Epidermal melanocyte (primary cell): ENCODE results near the gene NUDT14.

Experiments
- DNase-seq: peaks from one replicate; pipeline ENCODE4 v3.0.0; 2011; ENCODE audit warnings: low spot score; ENCODE audit not compliant: insufficient read length

NUDT14 gene

GRCh38 chr14:105212541-105213300 is 31.6 kb upstream of the NUDT14 start:
- DNase-seq = no peak

DNA sequence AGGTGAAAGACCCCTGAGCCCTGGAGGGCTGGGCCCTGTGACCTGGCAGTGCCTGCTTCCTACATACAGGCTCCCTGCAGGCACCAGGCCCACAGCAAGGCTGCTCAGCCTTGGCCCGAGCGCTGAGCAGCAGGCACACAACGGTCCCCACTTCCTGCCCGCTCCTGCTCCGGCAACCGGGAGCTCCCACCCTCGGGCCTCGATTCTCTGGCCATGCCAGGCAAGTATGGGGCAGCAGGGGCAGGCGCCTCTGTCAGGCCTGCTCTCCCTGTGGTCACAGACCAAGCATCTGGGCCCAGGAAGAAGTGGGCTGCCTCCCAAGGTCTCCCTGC is 30.6 kb upstream of the NUDT14 start:
- DNase-seq = no peak

DNA sequence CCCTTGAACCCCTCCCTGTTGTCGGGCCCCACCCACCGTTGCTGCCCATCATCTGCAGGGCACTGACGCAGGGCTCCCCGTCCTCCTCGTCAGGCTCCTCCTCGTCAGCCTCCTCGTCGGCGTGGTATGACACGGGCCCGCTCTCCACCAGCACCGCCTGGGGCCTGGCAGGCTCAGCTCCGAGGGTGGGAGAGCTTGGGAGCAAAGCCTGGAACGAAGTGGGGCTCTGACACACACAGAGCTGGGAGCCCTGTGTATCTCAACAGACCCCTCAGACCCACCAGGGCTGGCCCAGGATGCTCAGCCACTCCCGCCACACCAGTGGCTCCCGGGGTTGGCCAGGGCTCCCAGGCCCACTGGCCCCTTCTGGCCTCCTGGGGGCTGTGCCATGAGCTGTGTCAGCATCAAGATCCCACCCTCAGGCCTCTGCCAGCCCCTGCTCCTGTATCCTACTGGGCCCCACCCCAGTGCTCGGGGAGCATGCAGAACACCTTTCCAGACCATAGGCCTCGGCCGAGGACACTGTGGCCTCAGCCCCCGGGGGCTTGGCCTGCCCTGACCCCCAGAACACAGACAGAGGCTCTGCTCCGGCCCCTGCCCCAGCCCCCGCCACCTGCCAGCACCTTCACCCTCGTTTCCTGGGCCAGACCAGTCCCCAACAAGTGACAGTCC is 30.1 kb upstream of the NUDT14 start:
- DNase-seq = no peak

GRCh38 chr14:105210266-105211025 is 29.3 kb upstream of the NUDT14 start:
- DNase-seq = no peak

GRCh38 chr14:105209646-105210045 is 28.5 kb upstream of the NUDT14 start:
- no peak for DNase-seq

DNA sequence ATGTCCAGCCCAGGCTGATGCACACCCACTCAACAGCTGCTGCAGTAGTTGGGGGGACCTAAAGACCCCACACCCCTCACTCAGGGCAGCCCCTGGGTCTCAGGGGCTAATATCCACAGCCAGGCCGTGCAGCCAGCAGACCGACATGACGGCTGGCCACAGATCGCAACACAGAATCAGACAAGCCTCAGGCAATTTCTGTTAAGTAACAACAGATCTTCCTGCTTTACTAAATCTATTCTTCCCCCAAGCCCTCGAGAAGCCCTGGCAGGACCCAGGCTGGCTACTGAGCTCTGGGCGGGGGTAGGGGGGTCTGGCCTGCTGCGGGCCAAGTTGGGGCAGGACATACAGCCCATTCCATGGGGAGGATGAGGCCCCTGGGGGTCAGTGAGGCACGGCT is 28.0 kb upstream of the NUDT14 start:
- no peak for DNase-seq

GRCh38 chr14:105208738-105209075 is 27.6 kb upstream of the NUDT14 start:
- no peak for DNase-seq

DNA sequence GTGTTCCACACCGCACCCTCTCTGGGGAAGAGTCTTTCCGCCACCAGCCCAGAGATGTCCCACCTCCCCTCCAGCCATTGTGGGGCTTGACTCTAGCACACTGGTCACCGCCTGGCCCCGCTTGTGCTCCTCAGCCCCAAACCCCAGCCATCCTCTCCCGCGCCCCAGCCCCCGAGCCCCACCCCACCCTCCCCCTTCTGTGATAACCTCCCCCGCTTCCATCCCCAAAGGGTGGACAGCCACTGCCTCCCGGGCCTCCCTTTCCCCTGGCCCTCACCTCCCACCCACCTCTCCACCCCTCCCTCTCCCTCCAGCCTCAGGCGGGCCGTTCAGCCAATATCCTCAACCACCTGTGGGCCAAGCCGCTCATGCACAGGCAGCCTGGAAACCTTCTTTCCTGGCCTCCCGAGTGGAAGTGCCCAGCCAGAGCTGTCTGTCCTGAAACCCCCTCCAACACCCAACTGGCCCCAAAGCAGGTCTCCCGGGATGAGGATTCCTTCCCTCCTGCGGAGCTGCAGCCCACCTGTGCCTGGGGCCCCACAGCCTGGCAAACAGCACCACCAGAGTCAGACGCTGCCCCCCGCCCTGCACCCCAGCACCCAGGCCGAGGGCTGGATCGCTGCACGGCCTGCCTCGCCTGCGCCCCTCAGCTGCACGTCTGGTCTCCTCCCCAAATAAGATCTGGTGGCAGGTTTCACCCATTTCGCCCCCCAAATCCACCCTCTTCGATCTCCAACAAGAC is 27.1 kb upstream of the NUDT14 start:
- no peak for DNase-seq

DNA sequence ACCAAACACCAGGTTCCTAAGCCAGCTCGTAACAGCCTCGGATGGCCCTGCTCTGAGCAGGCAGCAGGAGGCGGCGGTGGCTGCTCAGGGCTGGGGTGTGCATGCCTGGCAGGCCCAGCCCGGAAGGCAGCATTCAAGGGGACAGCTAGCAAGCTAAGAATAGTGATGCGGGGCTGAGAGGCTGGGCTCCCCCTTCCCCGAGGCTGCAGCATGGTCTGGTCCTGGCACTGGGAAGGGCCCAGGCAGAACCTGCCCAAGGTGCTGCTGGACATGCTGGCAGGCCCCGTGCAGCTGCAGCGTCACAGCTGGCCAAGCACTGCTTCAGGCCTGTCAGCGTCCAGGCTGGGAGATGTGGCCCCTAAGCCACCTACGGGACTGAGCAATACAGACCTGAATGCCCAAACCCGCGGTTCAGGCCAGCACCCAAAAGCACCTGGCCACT is 26.4 kb upstream of the NUDT14 start:
- no peak for DNase-seq

DNA sequence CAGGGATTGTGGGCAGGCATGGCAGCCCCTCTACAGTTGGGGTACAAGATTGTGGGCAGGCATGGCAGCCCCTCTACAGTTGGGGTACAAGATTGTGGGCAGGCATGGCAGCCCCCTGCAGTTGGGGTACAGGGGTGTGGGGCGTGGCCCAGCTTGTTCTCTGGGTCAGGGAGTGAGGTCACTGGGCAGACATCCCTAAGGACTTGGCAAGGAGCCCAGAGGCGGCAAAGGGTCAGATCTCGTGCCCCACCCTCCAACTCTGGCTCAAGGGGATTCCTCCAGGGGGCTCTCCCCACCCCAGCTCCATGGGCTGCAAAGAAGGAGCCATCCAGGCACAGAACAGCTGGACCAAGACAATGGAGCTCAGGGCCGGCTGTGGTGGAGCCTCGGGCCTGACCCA is 25.8 kb upstream of the NUDT14 start:
- no peak for DNase-seq

DNA sequence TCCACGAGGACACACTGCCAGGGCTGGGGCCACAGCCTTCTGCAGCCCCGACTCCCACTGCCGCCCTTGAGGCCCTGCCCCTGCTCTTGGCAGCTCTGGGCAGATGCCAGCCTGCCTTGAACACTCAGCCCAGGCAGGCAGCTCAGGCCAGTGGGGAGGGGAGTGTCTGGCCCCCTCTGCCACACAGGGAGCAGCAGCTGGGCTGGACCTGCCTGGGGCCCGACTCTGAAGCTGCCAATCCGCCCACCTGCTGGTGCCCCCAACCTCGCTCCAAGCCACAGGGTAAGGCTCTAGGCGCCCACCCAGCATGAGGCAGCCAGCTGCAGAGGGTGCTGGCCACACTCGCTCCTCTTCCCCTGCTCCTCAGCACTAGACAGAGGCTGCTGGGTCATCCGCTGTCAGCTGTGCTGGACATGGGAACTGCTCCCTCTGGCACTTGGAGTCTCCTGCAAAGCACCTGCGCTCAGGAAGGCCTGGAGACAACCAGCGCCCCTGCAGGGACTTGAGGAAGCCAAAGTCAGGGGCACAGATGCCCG is 24.6 kb upstream of the NUDT14 start:
- DNase-seq = no peak

GRCh38 chr14:105204931-105205672 is 24.0 kb upstream of the NUDT14 start:
- DNase-seq = no peak

DNA sequence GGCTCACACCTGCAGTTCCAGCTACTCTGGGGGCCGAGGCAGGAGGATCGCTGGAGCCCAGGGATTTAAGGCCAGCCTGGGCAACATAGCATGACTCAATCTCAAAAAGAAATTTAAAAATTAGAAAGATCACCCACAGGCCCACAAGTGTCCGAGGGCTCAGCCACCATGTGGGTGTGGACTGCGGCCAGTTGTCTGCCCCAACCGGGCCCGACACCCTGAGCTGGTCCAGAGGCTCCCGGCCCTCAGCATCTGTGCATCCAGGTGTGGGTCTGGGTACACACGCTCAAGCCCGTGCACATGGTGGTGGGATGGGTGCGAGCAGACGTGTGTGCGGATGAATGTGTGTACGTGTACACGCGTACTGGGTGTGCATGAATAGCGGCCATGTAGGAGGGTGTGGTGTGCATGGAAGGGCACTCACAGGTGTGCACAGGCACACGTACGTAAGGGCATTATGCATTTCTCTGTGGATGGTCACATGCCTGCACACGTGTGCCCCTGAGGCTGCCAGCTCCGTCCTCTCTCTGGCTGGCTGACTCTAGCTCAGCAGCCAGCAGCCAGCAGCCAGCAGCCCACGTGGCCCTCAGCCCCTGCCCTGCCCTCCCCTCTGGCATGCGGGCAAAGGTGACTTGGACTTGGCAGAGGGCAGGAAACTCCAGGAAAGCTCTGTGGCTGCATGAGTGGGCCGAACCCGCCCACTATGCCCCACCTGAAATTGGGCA is 23.3 kb upstream of the NUDT14 start:
- no peak for DNase-seq

GRCh38 chr14:105203701-105204100 is 22.6 kb upstream of the NUDT14 start:
- DNase-seq = no peak

- DNase-seq = peak; percentile 92
These were observed 22.0 kb upstream of the NUDT14 start for GRCh38 chr14:105203057-105203531.

- DNase-seq = no peak
These were observed 20.9 kb upstream of the NUDT14 start for GRCh38 chr14:105201925-105202513.

DNA sequence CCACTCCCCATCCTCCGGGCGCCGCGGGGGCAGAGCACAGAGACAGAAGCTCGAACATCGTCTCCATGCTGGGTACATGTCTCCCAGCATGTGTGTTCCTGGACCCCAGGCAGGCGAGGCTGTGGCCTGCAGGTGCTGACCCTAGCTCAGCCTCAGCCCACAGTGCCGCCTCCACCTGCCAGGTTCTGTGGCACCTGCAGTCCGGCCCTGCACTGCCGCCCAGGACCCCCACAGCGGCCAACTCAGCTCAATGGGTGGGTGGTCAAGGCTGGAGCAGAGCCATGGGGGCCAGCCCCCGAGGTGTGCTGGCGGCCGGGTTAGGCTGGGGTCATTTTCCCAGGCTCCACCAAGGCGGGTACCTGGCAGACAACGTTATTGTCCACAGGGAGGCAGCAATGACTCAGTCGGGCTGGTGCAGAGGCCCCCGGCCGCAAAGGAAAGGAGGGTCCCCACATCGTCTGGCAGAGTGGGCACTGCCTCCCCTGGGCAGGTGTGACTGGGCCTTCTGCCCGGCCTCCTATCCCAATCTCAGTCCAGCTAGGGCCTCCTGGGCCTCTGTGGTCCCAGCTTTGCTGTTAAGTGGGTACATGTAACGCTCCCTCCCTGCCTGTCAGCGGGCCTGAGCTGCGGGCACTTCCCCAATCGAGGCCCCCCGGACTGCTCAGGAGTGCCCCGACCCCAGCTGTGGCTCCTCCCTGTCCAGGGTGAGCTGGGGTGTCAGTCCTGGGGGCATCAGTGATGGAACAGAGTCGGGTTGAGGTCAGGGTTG is 20.2 kb upstream of the NUDT14 start:
- no peak for DNase-seq

DNA sequence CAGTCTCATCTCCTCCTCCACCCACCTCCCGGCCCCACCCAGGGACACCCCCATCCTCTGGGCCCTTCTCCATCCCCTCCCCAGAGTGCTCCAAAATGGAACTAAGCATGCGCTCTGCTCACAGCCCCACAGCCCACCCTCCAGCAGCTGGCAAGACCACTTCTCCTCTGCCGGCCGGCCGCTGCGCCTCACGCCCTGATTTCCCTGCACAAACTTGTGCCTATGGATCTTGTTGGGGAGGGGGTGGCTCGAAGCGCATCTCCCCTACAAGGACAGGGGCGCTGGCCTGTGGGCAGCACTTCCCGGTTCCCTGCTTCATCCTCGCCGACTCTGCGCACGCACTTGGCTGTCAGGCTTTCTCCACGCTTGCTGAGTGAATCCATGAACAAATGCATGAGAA is 19.5 kb upstream of the NUDT14 start:
- no peak for DNase-seq

- DNase-seq = no peak
These were observed 19.0 kb upstream of the NUDT14 start for GRCh38 chr14:105200074-105200473.
